OCI-LY1 (cell line): ENCODE data around the gene CUL2.

ENCODE experiments used
- H2AFZ ChIP-seq: fragments of 200-600 bp; sonication (generic), shearing (Covaris generic); 2 replicates; pipeline ENCODE4 v1.6.0; 2014; ENCODE audit warnings: antibody characterized with exemption, mild to moderate bottlenecking, low read length
- H3F3A ChIP-seq: fragments of 200-600 bp; sonication (generic), shearing (Covaris generic); 2 replicates; pipeline ENCODE4 v1.6.0; 2014; ENCODE audit warnings: mild to moderate bottlenecking, antibody characterized with exemption, low read length, moderate library complexity; ENCODE audit not compliant: insufficient read depth
- H3K27ac ChIP-seq: fragments of 200-600 bp; sonication (generic); 2 replicates; pipeline ENCODE4 v1.5.1; 2014; ENCODE audit warnings: low read length, mixed run types, mild to moderate bottlenecking, low read depth; ENCODE audit not compliant: poor library complexity, severe bottlenecking
- H3K27me3 ChIP-seq: fragments of 200-600 bp; sonication (generic); 2 replicates; pipeline ENCODE4 v1.6.0; 2014; ENCODE audit warnings: antibody characterized with exemption, mild to moderate bottlenecking, low read length, moderate library complexity; ENCODE audit not compliant: insufficient read depth
- H3K36me3 ChIP-seq: fragments of 200-600 bp; sonication (generic); 2 replicates; pipeline ENCODE4 v1.6.1; 2014; ENCODE audit warnings: mild to moderate bottlenecking, antibody characterized with exemption, low read length, moderate library complexity, mixed read lengths; ENCODE audit not compliant: insufficient read depth
- H3K4me1 ChIP-seq: fragments of 200-600 bp; sonication (generic); 2 replicates; pipeline ENCODE4 v1.5.1; 2014; ENCODE audit warnings: mild to moderate bottlenecking, low read length, moderate library complexity; ENCODE audit not compliant: insufficient read depth, severe bottlenecking
- H3K4me2 ChIP-seq: fragments of 200-600 bp; sonication (generic), shearing (Covaris generic); 2 replicates; pipeline ENCODE4 v1.6.1; 2014; ENCODE audit warnings: low read length
- H3K4me3 ChIP-seq: fragments of 200-600 bp; sonication (generic); 2 replicates; pipeline ENCODE4 v1.5.1; 2014; ENCODE audit warnings: low read length, low read depth, mild to moderate bottlenecking, mixed read lengths; ENCODE audit not compliant: poor library complexity, severe bottlenecking
- H3K79me2 ChIP-seq: fragments of 200-600 bp; shearing (Covaris generic); 2 replicates; pipeline ENCODE4 v1.6.1; 2016; ENCODE audit warnings: mixed run types, low read length, mixed read lengths; ENCODE audit not compliant: insufficient read depth
- H3K9ac ChIP-seq: fragments of 200-600 bp; sonication (generic), shearing (Covaris generic); 2 replicates; pipeline ENCODE4 v1.6.1; 2014; ENCODE audit warnings: mild to moderate bottlenecking, low read length, mixed read lengths
- H3K9me2 ChIP-seq: fragments of 200-600 bp; sonication (generic), shearing (Covaris generic); 2 replicates; pipeline ENCODE4 v1.6.1; 2014; ENCODE audit warnings: low read depth, mild to moderate bottlenecking, low read length, mixed read lengths
- H3K9me3 ChIP-seq: fragments of 200-600 bp; shearing (Covaris generic); 2 replicates; pipeline ENCODE4 v1.6.1; 2014; ENCODE audit warnings: low read length, mixed read lengths
- H4K20me1 ChIP-seq: fragments of 200-600 bp; sonication (generic), shearing (Covaris generic); 2 replicates; pipeline ENCODE4 v1.6.0; 2016; ENCODE audit warnings: mild to moderate bottlenecking, low read length; ENCODE audit not compliant: insufficient read depth
- EZH2 ChIP-seq: fragments of 200-600 bp; sonication (generic), shearing (Covaris generic); IDR thresholded peaks from 2 replicates; pipeline ENCODE4 v1.8.0; 2017; ENCODE audit warnings: borderline replicate concordance, mixed run types, mild to moderate bottlenecking, antibody characterized with exemption, low read length, moderate library complexity, mixed read lengths
- TF ChIP-seq, protein P1 (sequence below): fragments of 200-600 bp; sonication (generic), shearing (Covaris generic); IDR thresholded peaks from 2 replicates; pipeline ENCODE4 v1.5.1; 2017; ENCODE audit warnings: mild to moderate bottlenecking, antibody characterized with exemption, low read length, moderate library complexity, mixed read lengths

Gene CUL2

DNA sequence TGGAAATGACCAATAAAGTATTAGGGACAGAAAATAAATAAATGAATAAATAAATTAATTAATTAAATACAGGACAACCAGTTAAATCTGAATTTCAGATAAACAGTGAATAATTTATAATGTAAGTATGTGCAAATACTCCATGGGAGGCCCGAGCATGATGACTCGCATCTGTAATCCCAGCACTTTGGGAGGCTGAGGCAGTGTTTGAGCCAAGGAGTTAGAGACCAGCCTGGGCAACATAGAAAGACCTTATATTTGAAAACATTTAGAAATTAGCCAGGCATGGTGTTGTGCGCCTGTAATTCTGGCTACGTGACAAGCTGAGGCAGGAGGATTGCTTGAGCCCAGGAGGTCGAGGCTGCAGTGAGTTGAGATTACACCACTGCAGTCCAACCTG lies 123.7 kb downstream of the CUL2 start:
- TF ChIP-seq, protein P1, sequence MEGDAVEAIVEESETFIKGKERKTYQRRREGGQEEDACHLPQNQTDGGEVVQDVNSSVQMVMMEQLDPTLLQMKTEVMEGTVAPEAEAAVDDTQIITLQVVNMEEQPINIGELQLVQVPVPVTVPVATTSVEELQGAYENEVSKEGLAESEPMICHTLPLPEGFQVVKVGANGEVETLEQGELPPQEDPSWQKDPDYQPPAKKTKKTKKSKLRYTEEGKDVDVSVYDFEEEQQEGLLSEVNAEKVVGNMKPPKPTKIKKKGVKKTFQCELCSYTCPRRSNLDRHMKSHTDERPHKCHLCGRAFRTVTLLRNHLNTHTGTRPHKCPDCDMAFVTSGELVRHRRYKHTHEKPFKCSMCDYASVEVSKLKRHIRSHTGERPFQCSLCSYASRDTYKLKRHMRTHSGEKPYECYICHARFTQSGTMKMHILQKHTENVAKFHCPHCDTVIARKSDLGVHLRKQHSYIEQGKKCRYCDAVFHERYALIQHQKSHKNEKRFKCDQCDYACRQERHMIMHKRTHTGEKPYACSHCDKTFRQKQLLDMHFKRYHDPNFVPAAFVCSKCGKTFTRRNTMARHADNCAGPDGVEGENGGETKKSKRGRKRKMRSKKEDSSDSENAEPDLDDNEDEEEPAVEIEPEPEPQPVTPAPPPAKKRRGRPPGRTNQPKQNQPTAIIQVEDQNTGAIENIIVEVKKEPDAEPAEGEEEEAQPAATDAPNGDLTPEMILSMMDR, result no peak
- TF ChIP-seq EZH2, result no peak
- no peaks in the 10 kb centered on the region for H3F3A ChIP-seq
- H3K9me3 ChIP-seq, result no peaks in the 10 kb centered on the region
- H3K4me3 ChIP-seq, result no peak overlapping the region
- no peak overlapping the region for H3K27ac ChIP-seq
- no peaks in the 10 kb centered on the region; the same call in 1 of the 2 replicates for H3K27me3 ChIP-seq
- H3K4me1 ChIP-seq, result no peaks in the 10 kb centered on the region
- H3K9me2 ChIP-seq, result no peaks in the 10 kb centered on the region
- no peak overlapping the region for H2AFZ ChIP-seq
- no peaks in the 10 kb centered on the region for H3K79me2 ChIP-seq
- H3K9ac ChIP-seq, result no peak overlapping the region
- H3K36me3 ChIP-seq, result no peaks in the 10 kb centered on the region
- no peaks in the 10 kb centered on the region for H4K20me1 ChIP-seq
- no peak overlapping the region for H3K4me2 ChIP-seq

DNA sequence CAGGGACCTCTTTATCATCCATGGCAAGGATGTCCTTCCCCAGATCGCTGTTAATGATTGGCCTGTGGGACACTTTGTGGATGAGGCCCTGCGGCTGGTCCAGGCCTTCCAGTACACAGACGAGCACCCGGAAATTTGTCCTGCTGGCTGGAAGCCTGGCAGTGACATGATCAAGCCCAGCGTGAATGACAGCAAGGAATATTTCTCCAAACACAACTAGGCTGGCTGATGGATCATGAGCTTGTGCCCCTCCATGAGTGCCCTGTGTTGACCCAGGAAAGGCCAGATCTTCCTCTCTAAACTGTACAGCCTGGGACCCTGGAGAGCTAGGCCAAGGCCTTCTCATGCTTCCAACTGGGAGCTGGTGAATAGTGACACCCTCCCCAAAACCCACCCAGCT lies 124.1 kb downstream of the CUL2 start:
- H3K9ac ChIP-seq, result no peak overlapping the region
- H3K9me3 ChIP-seq, result no peaks in the 10 kb centered on the region
- no peaks in the 10 kb centered on the region for H3K79me2 ChIP-seq
- H3K27me3 ChIP-seq, result no peaks in the 10 kb centered on the region; the same call in 1 of the 2 replicates
- no peaks in the 10 kb centered on the region for H3F3A ChIP-seq
- no peaks in the 10 kb centered on the region for H3K9me2 ChIP-seq
- H3K36me3 ChIP-seq, result no peaks in the 10 kb centered on the region
- H4K20me1 ChIP-seq, result no peaks in the 10 kb centered on the region
- no peak overlapping the region for H3K27ac ChIP-seq
- no peak overlapping the region for H3K4me2 ChIP-seq
- H3K4me3 ChIP-seq, result no peak overlapping the region
- no peaks in the 10 kb centered on the region for H3K4me1 ChIP-seq
- TF ChIP-seq, protein P1, result no peak
- no peak for TF ChIP-seq EZH2
- H2AFZ ChIP-seq, result no peak overlapping the region

DNA sequence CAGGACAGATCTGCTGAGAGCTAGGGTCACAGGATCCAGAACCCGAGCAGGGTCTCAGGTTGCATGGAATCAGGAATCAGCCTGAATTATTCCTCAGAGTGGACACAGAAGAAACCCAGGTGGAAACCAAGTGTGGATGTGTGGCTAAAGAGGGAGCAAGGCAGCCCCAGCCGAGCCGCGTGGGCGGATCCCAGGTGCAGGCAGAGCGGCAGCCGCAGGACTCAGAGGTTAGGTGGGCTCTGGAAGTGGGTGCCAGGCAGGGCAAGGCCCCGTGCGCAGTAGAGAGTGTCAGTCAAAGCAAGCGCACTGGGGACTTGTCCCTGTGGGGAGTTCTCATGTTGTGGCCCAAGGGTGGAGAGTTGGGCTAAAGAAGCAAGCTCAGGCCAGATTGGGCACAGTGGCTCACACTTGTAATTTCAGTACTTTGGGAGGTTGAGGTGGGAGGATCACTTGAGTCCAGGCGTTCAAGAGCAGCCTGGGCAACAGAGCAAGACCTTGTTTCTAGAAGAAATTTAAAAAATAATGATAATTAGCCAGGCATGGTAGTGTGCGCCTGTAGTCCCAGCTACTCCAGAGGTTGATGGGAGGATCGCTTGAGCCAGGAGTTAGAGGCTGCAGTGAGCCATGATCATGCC lies 125.9 kb downstream of the CUL2 start:
- H3K4me1 ChIP-seq, result no peaks in the 10 kb centered on the region

More for the DNA sequence above, 125.9 kb downstream of the CUL2 start:
- Histone ChIP-seq H3K9ac (no peak overlapping the region), H3K36me3 (no peaks in the 10 kb centered on the region), H2AFZ (no peak overlapping the region), H3K79me2 (no peaks in the 10 kb centered on the region), H3K27me3 (no peaks in the 10 kb centered on the region; the same call in 1 of the 2 replicates), H3K4me2 (no peak overlapping the region), H3K4me3 (no peak overlapping the region), H3K9me2 (no peaks in the 10 kb centered on the region), H4K20me1 (no peaks in the 10 kb centered on the region), H3K27ac (no peak overlapping the region), H3K9me3 (no peaks in the 10 kb centered on the region), H3F3A (no peaks in the 10 kb centered on the region)
- TF ChIP-seq EZH2, result no peak
- TF ChIP-seq, protein P1, result no peak
